ENCODE measurements around the gene TSPAN17.

Gene TSPAN17

DNA sequence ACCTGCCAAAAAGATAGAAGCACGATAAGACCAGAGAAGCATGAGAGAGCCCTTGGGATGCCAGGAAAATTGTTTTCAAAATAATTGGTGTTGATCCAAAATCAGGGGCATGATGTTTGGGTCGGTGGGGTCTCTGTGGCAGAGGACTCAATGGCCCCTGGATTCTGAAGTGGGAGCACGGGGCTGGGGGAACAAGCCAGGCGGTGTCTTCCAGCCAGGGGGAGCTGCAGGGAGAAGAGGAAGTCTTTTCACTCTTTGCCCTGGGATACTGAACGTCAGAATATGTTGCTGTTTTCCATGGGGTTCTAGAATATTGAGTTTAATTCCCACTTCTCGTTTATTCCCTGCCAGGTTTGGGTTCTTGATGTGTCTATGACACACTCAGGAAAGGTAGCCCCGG lies 20.4 kb downstream of the TSPAN17 start:
- TF ChIP-seq ARNTL (CRISPR knock-in tag; IDR thresholded peaks at IDR 0.05; ENCODE audit: borderline replicate concordance, low read depth) (no peak), ZNF70 (CRISPR knock-in tag; IDR thresholded peaks at IDR 0.05) (no peak), PATZ1 (CRISPR knock-in tag; IDR thresholded peaks at IDR 0.05; ENCODE audit: borderline replicate concordance) (no peak), CSDC2 (CRISPR knock-in tag; IDR thresholded peaks at IDR 0.05) (no peak), SNAI2 (CRISPR knock-in tag; IDR thresholded peaks at IDR 0.05) (no peak), ZNF565 (CRISPR knock-in tag; conservative IDR thresholded peaks at IDR 0.05; ENCODE audit: low read depth) (no peak), BACH2 (CRISPR knock-in tag; IDR thresholded peaks at IDR 0.05; ENCODE audit: borderline replicate concordance) (no peak), ZFP3 (CRISPR knock-in tag; IDR thresholded peaks at IDR 0.05) (no peak), ESRRG (CRISPR knock-in tag; IDR thresholded peaks at IDR 0.05) (no peak), TOX (CRISPR knock-in tag; IDR thresholded peaks at IDR 0.05; ENCODE audit: borderline replicate concordance) (no peak), PPARA (CRISPR knock-in tag; IDR thresholded peaks at IDR 0.05; ENCODE audit: borderline replicate concordance) (no peak), TSHZ2 (CRISPR knock-in tag; IDR thresholded peaks at IDR 0.05) (no peak), GLIS3 (CRISPR knock-in tag; IDR thresholded peaks at IDR 0.05) (no peak), RARB (CRISPR knock-in tag; IDR thresholded peaks at IDR 0.05) (no peak)
- TF ChIP-seq, protein P1, sequence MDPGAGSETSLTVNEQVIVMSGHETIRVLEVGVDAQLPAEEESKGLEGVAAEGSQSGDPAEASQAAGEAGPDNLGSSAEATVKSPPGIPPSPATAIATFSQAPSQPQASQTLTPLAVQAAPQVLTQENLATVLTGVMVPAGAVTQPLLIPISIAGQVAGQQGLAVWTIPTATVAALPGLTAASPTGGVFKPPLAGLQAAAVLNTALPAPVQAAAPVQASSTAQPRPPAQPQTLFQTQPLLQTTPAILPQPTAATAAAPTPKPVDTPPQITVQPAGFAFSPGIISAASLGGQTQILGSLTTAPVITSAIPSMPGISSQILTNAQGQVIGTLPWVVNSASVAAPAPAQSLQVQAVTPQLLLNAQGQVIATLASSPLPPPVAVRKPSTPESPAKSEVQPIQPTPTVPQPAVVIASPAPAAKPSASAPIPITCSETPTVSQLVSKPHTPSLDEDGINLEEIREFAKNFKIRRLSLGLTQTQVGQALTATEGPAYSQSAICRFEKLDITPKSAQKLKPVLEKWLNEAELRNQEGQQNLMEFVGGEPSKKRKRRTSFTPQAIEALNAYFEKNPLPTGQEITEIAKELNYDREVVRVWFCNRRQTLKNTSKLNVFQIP (CRISPR knock-in tag; IDR thresholded peaks at IDR 0.05; ENCODE audit: borderline replicate concordance, low read depth): no peak
- TF ChIP-seq, protein P2, sequence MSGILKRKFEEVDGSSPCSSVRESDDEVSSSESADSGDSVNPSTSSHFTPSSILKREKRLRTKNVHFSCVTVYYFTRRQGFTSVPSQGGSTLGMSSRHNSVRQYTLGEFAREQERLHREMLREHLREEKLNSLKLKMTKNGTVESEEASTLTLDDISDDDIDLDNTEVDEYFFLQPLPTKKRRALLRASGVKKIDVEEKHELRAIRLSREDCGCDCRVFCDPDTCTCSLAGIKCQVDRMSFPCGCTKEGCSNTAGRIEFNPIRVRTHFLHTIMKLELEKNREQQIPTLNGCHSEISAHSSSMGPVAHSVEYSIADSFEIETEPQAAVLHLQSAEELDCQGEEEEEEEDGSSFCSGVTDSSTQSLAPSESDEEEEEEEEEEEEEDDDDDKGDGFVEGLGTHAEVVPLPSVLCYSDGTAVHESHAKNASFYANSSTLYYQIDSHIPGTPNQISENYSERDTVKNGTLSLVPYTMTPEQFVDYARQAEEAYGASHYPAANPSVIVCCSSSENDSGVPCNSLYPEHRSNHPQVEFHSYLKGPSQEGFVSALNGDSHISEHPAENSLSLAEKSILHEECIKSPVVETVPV (CRISPR knock-in tag; IDR thresholded peaks at IDR 0.05): no peak
- ATAC-seq: no peak

GRCh38 chr5:176670449-176670848 lies 23.2 kb downstream of the TSPAN17 start:
- TF ChIP-seq PATZ1 (CRISPR knock-in tag; IDR thresholded peaks at IDR 0.05; ENCODE audit: borderline replicate concordance) (no peak), PPARA (CRISPR knock-in tag; IDR thresholded peaks at IDR 0.05; ENCODE audit: borderline replicate concordance) (no peak), ZFP30 (CRISPR knock-in tag; IDR thresholded peaks at IDR 0.05) (no peak), ZFP3 (CRISPR knock-in tag; IDR thresholded peaks at IDR 0.05) (no peak), TOX (CRISPR knock-in tag; IDR thresholded peaks at IDR 0.05; ENCODE audit: borderline replicate concordance) (no peak), BACH2 (CRISPR knock-in tag; IDR thresholded peaks at IDR 0.05; ENCODE audit: borderline replicate concordance) (no peak), ZNF70 (CRISPR knock-in tag; IDR thresholded peaks at IDR 0.05) (no peak), RARB (CRISPR knock-in tag; IDR thresholded peaks at IDR 0.05) (no peak), ESRRG (CRISPR knock-in tag; IDR thresholded peaks at IDR 0.05) (no peak), ISL1 (CRISPR knock-in tag; IDR thresholded peaks at IDR 0.05) (no peak), ZNF8 (CRISPR knock-in tag; IDR thresholded peaks at IDR 0.05) (no peak), GLIS3 (CRISPR knock-in tag; IDR thresholded peaks at IDR 0.05) (no peak), CSDC2 (CRISPR knock-in tag; IDR thresholded peaks at IDR 0.05) (no peak), ZNF565 (CRISPR knock-in tag; conservative IDR thresholded peaks at IDR 0.05; ENCODE audit: low read depth) (no peak), CREB5 (CRISPR knock-in tag; IDR thresholded peaks at IDR 0.05; ENCODE audit: low read depth) (no peak), TCF4 (CRISPR knock-in tag; IDR thresholded peaks at IDR 0.05; ENCODE audit: borderline replicate concordance) (no peak), SNAI2 (CRISPR knock-in tag; IDR thresholded peaks at IDR 0.05) (no peak), OSR1 (CRISPR knock-in tag; IDR thresholded peaks at IDR 0.05) (no peak)
- no peak for ATAC-seq

Data from SK-N-SH treated with all-trans-retinoic acid at 6 μM for 48 hours (cell line).